Occipital lobe (tissue), 2 donors: Measurements from ENCODE around the gene TRA2A. TPM values are rescaled to one million over a fixed set of nuclear protein-coding genes. Genes with fewer than 3 reads are reported as not detected.
"Not testable (repeated sequence)": the region's sequence is repeated elsewhere in the genome, so short reads cannot be mapped to it uniquely, and the experiment has no call there.

Experiments
- DNase-seq: peaks from one replicate; lab custom pipeline; 2025; lab: John Stamatoyannopoulos, UW
- total RNA-seq: library from RNA; depleted of rRNA; stranded (reverse); fragments of >200 nt; gene quantifications from one replicate; pipeline ENCODE4 v1.2.3, GENCODE V29; 2014

Gene TRA2A
- total RNA-seq, 1 donor from 2014 or later: 68.0 TPM

DNA sequence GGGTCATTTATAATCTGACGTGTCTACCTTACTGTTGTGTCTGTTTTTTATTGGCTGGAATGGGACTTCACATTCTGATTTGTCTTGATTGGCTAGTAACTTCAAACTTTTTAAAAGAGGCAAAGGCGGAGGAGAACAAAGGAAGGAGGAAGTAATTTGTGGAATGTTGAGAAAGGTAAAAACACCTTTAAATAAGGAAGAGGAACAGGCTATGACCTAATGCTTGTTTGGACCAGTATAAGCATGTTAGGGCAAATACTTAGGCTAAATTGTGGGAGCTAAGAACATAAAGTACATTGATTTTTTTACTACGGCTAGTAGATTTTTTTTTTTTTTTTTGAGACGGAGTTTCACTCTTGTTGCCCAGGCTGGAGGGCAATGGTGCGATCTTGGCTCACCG lies 18.0 kb downstream of the TRA2A start:
- not testable (repeated sequence) for DNase-seq

GRCh38 chr7:23494009-23494408 lies 37.8 kb downstream of the TRA2A start:
- no peak for DNase-seq

DNA sequence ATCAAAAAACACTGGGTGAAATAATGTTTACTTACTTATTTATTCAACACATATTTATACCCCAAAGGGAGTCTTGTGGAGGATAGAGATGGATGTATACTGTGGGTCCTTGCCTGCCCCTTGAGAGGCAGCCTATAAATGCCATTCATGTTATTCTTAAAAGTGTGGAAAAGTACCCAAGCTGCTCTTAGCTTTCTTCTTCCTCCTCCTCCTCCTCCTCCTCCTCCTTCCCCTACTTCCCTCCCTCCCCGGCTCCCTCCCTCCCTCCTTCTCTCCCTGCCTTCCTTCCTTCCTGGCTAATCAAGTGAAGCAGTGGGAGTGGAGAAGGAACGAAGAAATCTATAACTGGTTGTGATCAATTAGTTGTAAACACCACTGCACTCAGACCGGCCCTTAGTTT lies 40.3 kb downstream of the TRA2A start:
- no peak for DNase-seq

GRCh38 chr7:23490357-23491135 lies 41.2 kb downstream of the TRA2A start:
- peak; percentile 23 for DNase-seq

DNA sequence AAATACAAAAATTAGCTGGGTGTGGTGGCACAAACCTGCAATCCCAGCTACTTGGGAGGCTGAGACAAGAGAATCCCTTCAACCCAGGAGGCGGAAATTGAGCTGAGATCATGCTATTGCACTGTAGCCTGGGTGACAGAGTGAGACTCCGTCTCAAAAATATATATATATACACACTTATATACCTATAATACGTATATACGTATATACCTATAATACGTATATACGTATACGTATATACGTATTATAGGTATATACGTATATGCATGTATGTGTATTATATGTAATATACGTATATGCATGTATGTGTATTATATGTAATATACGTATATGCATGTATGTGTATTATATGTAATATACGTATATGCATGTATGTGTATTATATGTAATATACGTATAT lies 43.1 kb downstream of the TRA2A start:
- DNase-seq: not testable (repeated sequence)

DNA sequence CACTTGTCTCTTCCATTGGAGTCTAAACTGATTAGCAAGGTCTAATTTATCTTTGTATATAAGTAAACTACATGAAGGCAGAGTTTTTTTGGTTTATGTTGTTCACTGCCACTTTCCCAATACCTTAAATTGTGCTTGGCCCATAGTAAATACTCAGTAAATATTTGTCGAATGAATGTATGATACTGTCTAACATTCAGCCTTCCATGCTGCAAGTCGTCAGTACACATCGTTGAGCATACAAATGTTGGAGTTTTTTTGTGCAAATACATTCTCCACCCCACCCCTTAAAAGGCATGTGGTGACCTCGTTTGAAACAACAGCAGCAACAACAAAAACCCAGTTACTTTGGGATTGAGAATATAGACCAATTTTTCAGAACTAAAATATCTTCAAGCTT lies 44.1 kb downstream of the TRA2A start:
- no peak for DNase-seq

DNA sequence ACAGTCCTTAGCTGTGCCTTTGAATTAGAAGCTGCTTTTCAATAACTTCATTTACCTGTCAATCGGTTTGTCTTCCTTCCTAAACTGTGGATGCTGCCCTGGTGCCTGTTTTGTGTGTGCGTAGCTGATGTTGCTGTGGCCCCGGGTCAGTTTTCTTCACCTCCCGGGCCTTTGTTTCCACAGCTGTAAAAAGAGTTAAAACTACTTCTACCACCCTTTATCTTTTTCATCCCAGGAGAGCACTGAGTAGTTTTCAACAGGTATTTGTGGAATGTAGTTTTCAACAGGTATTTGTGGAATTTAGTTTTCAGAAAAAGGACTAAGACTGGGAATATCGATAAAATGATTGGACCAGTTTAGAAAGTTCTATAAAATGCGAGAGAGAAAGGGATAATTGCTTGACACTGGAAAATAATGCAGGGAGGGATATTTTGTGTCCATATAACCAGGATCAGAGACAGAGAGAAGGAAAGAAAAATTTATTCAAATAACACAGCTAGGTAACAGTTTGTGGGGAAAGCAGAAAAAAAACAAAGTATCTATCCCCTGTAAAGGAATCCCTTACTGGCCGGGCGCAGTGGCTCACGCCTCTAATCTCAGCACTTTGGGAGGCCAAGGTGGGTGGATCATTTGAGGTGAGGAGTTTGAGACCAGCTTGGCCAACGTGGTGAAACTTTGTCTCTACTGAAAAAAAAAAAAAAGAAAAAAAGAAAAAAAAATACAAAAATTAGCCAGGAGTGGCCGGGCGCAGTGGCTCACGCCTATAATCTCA lies 45.6 kb downstream of the TRA2A start:
- DNase-seq: no peak

GRCh38 chr7:23482686-23483085 lies 49.1 kb downstream of the TRA2A start:
- no peak for DNase-seq

- no peak for DNase-seq
Observed at GRCh38 chr7:23477962-23478866, 53.6 kb downstream of the TRA2A start.

GRCh38 chr7:23477157-23477499 lies 54.7 kb downstream of the TRA2A start:
- DNase-seq: no peak

DNA sequence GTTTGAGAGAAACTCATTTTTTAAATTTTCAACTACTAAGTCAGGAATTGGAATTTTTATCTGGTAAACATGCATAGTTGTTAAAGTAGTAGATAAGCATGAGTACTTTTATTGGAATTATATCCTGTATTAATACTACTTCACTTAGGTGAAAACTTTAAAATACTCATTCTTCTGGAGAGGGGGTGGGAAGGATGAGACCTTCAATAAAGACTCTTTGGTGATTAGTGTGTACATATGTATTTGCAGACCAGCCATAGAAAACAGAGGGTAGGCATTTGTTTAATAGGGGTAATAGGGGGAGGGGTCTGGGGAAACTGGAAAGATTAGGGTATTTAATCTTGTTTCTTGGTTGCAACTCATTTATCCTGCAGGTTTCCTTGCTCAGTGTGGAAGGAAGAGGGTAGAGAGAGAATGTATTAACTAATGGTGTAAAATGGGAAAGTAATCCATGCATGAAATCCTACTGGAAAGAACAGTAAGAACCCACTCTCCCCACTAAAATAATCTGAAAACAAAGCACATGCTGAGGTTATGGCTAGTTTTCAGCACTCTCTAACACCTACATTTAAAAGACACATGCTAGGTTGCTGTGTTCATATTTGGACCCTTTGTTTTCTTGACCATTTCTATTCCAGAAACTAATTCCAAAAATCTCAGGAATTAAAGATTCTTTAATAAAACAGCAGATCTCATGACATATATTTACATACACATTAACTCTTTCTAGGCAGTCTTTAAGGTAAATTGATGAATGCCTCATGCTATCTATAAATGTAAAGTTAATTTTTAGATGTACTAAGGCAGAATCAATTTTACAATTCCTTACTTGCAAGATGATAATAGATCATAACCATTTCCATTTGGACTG lies 55.3 kb downstream of the TRA2A start:
- no peak for DNase-seq

- DNase-seq: no peak
Observed at GRCh38 chr7:23475576-23475839, 56.3 kb downstream of the TRA2A start.

DNA sequence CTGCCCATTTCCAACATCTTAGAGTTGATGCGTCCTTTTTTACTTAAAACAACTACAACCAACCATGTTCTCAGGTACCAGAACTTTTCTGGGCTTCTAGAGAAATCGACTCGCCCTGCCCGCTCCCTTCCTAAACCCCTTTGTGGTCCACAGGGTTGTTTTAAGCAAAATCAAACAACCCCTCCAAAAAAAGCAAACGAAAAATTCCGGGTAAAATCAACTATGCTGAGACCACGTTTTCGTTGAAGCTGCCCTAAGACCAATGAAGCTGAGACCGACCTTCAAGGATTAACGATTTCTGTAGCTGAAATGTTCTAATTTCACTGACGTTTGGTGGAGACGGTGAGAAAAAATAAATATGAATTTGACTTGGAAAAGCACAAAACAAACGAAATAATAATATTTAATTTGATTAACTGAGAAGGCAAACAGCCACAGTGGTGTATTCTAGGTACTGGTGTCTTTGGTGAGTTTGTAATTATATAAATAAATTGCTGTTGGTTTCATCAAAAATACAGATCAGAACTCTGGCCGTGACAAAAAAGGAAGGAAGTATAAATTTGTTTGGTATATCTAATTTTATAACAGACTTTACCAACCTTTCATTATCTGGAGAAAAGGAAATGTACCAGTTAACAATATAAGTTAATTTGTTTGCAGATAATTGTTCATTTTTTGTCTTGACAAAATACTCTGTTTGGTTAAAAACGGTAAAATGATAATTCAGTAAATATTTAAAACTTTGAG lies 56.8 kb downstream of the TRA2A start:
- DNase-seq: no peak

- no peak for DNase-seq
Observed at GRCh38 chr7:23474094-23474828, 57.5 kb downstream of the TRA2A start.

DNA sequence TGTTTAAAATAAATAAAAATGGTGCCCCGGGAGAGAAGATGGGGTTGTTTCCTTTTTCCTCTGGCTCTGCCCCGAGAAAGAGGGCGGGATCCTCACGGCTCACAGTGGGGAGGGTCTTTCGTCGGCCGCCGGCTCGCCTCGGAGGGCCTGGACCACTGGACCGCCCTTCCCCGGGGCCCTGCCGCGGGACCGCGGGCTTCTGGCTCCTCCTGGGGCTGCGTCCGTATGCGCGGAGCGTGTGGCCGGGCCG lies 58.0 kb downstream of the TRA2A start:
- no peak for DNase-seq

DNA sequence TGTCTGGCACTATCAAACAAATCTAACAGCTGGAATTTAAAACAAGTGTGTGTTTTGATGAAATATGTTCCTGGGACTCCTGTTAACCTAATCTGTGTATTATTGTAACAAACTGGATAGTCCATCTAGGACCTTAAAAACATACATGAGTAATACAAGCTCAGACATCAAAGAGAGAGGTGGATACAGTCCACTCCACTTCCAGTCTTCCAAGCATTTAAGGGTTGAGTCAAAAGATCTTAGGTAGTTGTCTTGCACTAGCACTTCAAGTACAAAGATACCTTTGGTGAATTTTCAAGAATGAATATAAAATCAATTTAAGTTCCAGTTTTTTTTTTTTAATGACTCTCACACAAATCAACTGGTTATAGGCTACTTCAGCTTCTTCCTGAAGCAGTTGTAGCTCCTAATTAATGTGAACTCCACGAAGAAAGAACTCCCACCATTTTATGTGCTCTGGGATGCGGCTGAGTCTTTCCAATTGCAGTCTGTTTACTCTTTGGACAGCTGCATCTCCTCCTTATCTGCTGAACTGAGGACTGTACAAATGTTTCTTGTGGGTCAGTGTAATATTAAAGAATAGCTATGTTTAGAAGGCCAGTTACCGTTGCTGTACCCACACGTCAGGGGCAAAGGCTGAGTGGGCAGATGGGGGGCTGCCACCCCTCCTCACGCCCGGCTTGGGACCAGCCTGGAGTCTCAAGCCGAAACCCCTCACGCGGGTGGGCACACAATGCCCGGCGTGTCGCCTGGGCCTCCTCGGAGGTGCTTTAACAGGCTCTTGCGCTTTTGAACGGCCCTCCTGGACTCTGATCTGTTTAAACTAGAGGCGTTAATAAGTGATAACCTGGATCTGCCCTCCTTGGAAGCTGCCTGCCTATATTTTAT lies 58.6 kb downstream of the TRA2A start:
- DNase-seq: no peak

- no peak for DNase-seq
Observed at GRCh38 chr7:23472556-23472955, 59.2 kb downstream of the TRA2A start.

GRCh38 chr7:23472046-23472445 lies 59.7 kb downstream of the TRA2A start:
- no peak for DNase-seq
